Mesothelial cell of epicardium (in vitro differentiated cells): Measurements from ENCODE around the gene CMIP. TPM values are rescaled to one million over a fixed set of nuclear protein-coding genes. Genes with fewer than 3 reads are reported as not detected.

Experiments used
- DNase-seq, 2 experiments: peaks; one replicate each; pipeline ENCODE4 v3.0.0; 2021; ENCODE audit warnings: low spot score in 2 of 2; ENCODE audit not compliant: unreplicated experiment in 2 of 2
- H3K27ac Mint-ChIP-seq: 2 replicates; pipeline ENCODE4 v1.8.0; 2021; ENCODE audit warnings: mixed read lengths
- H3K27me3 Mint-ChIP-seq: 2 replicates; pipeline ENCODE4 v1.8.0; 2021; ENCODE audit warnings: low read depth, mixed read lengths
- H3K36me3 Mint-ChIP-seq: 2 replicates; pipeline ENCODE4 v1.8.0; 2021; ENCODE audit warnings: mixed read lengths
- H3K4me1 Mint-ChIP-seq: 2 replicates; pipeline ENCODE4 v1.8.0; 2021; ENCODE audit warnings: mixed read lengths
- H3K4me3 Mint-ChIP-seq: 2 replicates; pipeline ENCODE4 v1.8.0; 2021; ENCODE audit warnings: mild to moderate bottlenecking, moderate library complexity, mixed read lengths
- H3K9me3 Mint-ChIP-seq: 2 replicates; pipeline ENCODE4 v1.8.0; 2021; ENCODE audit warnings: mixed read lengths
- total RNA-seq: library from RNA; stranded (reverse); gene quantifications from 3 replicates; pipeline ENCODE4 v1.2.1, GENCODE V29; 2021
- TF ChIP-seq, protein P1 (sequence below): fragments of 200-600 bp; sonication (generic); IDR thresholded peaks from one replicate; pipeline ENCODE4 v1.5.0; 2021; ENCODE audit warnings: antibody characterized with exemption; ENCODE audit not compliant: unreplicated experiment

Gene CMIP
- total RNA-seq, 1 donor from 2014 or later: 71.0 TPM

DNA sequence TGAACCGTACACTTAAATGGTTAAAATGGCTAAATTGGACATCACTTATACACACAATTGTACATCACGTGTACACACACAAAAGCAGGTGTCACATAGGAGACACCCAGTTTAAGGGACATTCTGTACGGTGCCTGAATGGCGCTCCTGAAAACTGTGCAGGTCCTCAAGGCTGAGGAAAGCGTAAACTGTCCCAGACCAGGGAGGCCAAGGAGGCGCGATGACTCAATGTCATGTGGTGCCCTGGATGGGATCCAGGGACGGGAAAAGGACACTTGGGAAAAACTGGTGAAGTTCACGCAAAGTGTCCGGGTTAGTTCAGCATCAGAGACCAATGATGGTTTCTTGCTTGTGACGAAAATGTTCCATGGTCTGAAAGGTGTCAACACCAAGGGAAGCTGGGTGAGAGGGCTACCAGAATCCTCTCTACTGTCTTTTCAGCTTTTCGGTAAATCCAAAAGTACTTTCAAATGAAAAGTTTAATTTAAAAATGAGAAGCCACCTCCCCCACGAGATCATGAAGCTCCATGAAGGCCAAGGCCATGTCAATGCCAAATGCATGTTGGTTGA is 112.2 kb downstream of the CMIP start:
- no peak overlapping the region for H3K27ac Mint-ChIP-seq
- peaks cover 1% of the 10 kb centered on the region for H3K36me3 Mint-ChIP-seq
- DNase-seq: no peak
- no peaks in the 10 kb centered on the region for H3K9me3 Mint-ChIP-seq
- TF ChIP-seq, protein P1, sequence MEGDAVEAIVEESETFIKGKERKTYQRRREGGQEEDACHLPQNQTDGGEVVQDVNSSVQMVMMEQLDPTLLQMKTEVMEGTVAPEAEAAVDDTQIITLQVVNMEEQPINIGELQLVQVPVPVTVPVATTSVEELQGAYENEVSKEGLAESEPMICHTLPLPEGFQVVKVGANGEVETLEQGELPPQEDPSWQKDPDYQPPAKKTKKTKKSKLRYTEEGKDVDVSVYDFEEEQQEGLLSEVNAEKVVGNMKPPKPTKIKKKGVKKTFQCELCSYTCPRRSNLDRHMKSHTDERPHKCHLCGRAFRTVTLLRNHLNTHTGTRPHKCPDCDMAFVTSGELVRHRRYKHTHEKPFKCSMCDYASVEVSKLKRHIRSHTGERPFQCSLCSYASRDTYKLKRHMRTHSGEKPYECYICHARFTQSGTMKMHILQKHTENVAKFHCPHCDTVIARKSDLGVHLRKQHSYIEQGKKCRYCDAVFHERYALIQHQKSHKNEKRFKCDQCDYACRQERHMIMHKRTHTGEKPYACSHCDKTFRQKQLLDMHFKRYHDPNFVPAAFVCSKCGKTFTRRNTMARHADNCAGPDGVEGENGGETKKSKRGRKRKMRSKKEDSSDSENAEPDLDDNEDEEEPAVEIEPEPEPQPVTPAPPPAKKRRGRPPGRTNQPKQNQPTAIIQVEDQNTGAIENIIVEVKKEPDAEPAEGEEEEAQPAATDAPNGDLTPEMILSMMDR: no peak
- H3K4me1 Mint-ChIP-seq: peaks cover 15% of the 10 kb centered on the region
- no peaks in the 10 kb centered on the region for H3K27me3 Mint-ChIP-seq
- no peak overlapping the region for H3K4me3 Mint-ChIP-seq

DNA sequence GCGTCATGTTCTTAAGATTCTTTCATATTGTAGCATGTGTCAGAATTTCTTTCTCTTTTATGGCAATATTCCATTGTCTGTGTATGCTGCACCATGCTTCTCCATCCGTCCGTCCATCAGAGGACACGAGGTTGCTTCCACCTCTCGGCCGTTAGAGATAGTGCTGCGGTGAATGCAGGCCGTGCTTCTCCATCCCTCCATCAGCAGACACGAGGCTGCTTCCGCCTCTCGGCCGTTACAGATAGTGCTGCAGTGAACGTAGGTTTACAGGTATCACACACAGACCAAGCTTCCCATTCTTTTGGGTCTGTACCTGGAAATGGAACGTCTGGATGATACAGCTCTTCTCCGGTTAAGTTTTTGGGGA is 113.5 kb downstream of the CMIP start:
- Mint-ChIP-seq H3K36me3 (peaks cover 1% of the 10 kb centered on the region), H3K27me3 (no peaks in the 10 kb centered on the region), H3K27ac (no peak overlapping the region), H3K4me1 (peaks cover 14% of the 10 kb centered on the region), H3K4me3 (no peak overlapping the region), H3K9me3 (no peaks in the 10 kb centered on the region)
- no peak for DNase-seq
- TF ChIP-seq, protein P1: no peak

DNA sequence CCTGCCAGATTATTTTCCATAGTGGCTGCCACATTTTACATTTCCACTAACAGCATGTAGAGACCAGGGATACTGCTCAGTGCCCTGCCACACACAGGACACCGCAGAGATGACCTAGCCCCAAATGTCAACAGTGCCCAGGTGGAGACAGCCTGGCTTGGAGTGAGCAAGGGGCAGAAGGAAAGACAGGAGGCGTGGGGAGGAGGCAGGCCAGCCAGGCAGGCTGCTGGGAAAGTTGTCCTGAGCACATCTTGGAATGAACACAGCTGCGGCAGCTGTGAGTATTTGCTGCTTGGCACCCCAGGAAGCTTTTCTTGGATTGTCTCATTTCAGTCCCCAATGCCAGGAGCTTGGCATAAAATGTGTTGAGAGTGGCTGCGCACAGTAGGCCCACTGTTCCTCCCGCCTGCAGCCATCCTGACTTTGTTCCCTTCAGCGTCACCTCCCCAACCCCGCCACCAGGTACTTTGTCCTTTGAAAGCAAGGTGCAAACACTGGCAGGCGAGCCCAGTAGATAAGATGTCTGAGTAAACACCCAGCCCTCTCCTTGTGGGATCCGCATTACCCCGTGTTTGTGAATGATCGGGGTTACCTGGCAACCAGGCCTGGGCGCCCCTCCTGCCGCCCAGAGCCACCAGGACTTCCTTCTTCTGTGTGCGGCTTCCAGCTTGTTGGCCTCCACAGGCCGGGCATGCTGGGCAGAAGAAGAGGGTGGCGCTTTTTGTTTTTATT is 114.0 kb downstream of the CMIP start:
- Mint-ChIP-seq H3K36me3 (peaks cover 1% of the 10 kb centered on the region), H3K9me3 (no peaks in the 10 kb centered on the region), H3K4me1 (peaks cover 8% of the 10 kb centered on the region), H3K27me3 (no peaks in the 10 kb centered on the region), H3K27ac (no peak overlapping the region), H3K4me3 (no peak overlapping the region)
- DNase-seq: no peak
- TF ChIP-seq, protein P1: no peak

DNA sequence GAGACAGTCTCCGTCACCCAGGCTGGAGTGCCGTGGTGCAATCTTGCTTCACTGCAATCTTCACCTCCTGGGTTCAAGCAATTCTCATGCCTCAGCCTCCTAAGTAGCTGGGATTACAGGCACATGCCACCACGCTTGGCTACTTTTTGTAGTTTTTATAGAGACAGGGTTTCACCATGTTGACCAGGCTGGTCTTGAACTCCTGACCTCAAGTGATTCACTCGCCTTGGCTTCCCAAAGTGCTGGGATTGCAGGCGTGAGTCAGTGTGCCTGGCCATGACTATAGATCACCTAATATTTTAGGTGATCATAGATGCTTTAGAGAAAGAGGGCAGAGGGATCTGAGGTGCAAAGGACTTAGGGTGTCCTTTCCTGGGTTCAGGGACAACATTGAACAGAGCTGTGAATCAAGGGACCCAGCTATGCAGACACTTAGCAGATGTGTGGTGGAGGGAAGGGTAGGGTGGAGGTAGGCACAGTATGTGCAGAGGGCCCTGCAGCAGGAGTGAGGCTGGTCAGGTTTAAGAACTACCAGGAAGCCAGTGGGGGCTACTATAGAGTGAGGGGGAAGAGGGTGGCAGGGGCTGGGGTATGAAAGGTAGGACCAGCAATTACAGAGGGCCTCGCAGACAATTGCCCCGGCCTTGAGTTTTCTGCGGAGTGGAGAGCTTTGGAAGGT is 116.5 kb downstream of the CMIP start:
- TF ChIP-seq, protein P1: no peak
- Mint-ChIP-seq H3K4me3 (no peak overlapping the region), H3K27me3 (no peaks in the 10 kb centered on the region), H3K36me3 (peaks cover 1% of the 10 kb centered on the region), H3K27ac (no peak overlapping the region), H3K4me1 (peaks cover 6% of the 10 kb centered on the region), H3K9me3 (no peaks in the 10 kb centered on the region)
- DNase-seq: no peak

DNA sequence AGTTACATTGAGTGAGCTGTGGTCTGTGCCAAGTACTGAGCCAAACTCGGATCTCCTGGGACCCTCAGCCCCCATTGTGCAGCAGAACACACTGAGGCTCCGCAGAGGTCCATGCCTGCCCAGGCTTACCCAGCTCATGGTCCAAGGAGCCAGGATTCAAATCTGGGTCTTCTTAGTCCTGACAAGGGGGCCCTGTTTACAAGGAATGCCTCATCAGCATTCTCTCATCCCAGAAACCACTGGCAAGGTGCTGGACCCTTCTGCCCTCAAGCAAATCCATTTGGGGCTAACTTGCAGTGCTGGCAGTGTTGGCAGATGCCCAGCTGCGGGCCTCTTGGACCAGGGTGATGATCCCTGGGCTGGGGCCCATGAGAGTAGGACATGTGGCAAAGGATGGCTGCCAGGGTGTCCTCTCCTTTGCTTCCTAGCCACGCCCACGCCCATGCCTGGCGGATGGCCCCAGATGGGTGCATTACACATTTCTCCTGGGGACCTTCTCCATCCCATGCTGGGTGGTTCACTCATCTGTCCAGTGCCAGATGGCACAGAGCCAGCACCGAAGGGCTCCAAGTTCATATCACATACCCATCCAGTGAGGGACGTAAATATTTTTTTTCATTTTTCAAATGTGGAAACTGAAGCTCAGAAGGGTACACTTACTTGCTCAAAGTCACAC is 117.7 kb downstream of the CMIP start:
- no peaks in the 10 kb centered on the region for H3K27me3 Mint-ChIP-seq
- TF ChIP-seq, protein P1: no peak
- no peak overlapping the region for H3K27ac Mint-ChIP-seq

More for the DNA sequence above, 117.7 kb downstream of the CMIP start:
- peaks cover 6% of the 10 kb centered on the region for H3K4me1 Mint-ChIP-seq
- H3K36me3 Mint-ChIP-seq: no peaks in the 10 kb centered on the region
- no peaks in the 10 kb centered on the region for H3K9me3 Mint-ChIP-seq
- no peak overlapping the region for H3K4me3 Mint-ChIP-seq
- no peak for DNase-seq
